WTC11 (cell line): ENCODE measurements around the gene SH3BP5. TPM values are rescaled to one million over a fixed set of nuclear protein-coding genes. Genes with fewer than 3 reads are reported as not detected.

ENCODE experiments used
- ATAC-seq: fragments of 200-7000 bp; cut with Tn5 transposase; 2 replicates; pipeline ENCODE4 v1.10.0; 2021; ENCODE audit warnings: mild to moderate bottlenecking, moderate library complexity
- CTCF ChIA-PET: fragments of 300-600 bp; sonication (Branson Sonifier 250); formaldehyde crosslinking; loops from one replicate; lab custom pipeline; 2021; ENCODE audit warnings: antibody characterized with exemption; lab: Charles Lee
- POLR2A ChIA-PET: fragments of 350-600 bp; sonication (Branson Sonifier 250); formaldehyde crosslinking; loops from one replicate; lab custom pipeline; 2021; ENCODE audit warnings: antibody characterized with exemption; lab: Charles Lee
- DNase-seq: peaks from one replicate; pipeline ENCODE4 v3.0.0; 2021; ENCODE audit warnings: low spot score
- H3K27ac Mint-ChIP-seq: 2 replicates; pipeline ENCODE4 v1.8.0; 2021; ENCODE audit warnings: mixed read lengths
- H3K27me3 Mint-ChIP-seq: 2 replicates; pipeline ENCODE4 v1.8.0; 2021; ENCODE audit warnings: low read depth, mild to moderate bottlenecking, moderate library complexity, mixed read lengths
- H3K36me3 Mint-ChIP-seq: 2 replicates; pipeline ENCODE4 v1.8.0; 2021; ENCODE audit warnings: mixed read lengths
- H3K4me1 Mint-ChIP-seq: 2 replicates; pipeline ENCODE4 v1.8.0; 2022; ENCODE audit warnings: mixed read lengths
- H3K4me3 Mint-ChIP-seq: 2 replicates; pipeline ENCODE4 v1.8.0; 2021; ENCODE audit warnings: mild to moderate bottlenecking, moderate library complexity, mixed read lengths
- H3K9me3 Mint-ChIP-seq: 2 replicates; pipeline ENCODE4 v1.8.0; 2021; ENCODE audit warnings: mixed read lengths
- EMX1 ChIP-seq: fragments of 250-450 bp; sonication (Bioruptor Pico); IDR thresholded peaks from 2 replicates; pipeline ENCODE4 v1.8.0; 2021; ENCODE audit warnings: mild to moderate bottlenecking
- FOXJ3 ChIP-seq: sonication (generic); formaldehyde crosslinking; IDR thresholded peaks from 2 replicates; pipeline ENCODE4 v1.9.0; 2021; ENCODE audit warnings: missing genetic modification reagents, mild to moderate bottlenecking, borderline replicate concordance
- FOXK1 ChIP-seq: sonication (generic); formaldehyde crosslinking; IDR thresholded peaks from 2 replicates; pipeline ENCODE4 v1.8.0; 2022; ENCODE audit warnings: mild to moderate bottlenecking, moderate library complexity, missing genetic modification reagents
- GABPB1 ChIP-seq: sonication (generic); formaldehyde crosslinking; IDR thresholded peaks from 2 replicates; pipeline ENCODE4 v1.8.1; 2023; ENCODE audit warnings: mild to moderate bottlenecking, missing genetic modification reagents
- IRF2 ChIP-seq: sonication (generic); formaldehyde crosslinking; IDR thresholded peaks from 2 replicates; pipeline ENCODE4 v1.8.0; 2022; ENCODE audit warnings: low read depth, missing genetic modification reagents, borderline replicate concordance
- MXD4 ChIP-seq: fragments of 250-450 bp; sonication (Bioruptor Pico); IDR thresholded peaks from 2 replicates; pipeline ENCODE4 v1.8.0; 2021; ENCODE audit warnings: mild to moderate bottlenecking, moderate library complexity, borderline replicate concordance
- NR3C1 ChIP-seq: sonication (generic); formaldehyde crosslinking; conservative IDR thresholded peaks from 2 replicates; pipeline ENCODE4 v1.8.1; 2023; ENCODE audit warnings: low read depth, mild to moderate bottlenecking, missing genetic modification reagents
- RORB ChIP-seq: fragments of 250-450 bp; sonication (Bioruptor Pico); IDR thresholded peaks from 2 replicates; pipeline ENCODE4 v1.9.0; 2021; ENCODE audit warnings: mild to moderate bottlenecking
- SMAD4 ChIP-seq: sonication (generic); formaldehyde crosslinking; IDR thresholded peaks from 2 replicates; pipeline ENCODE4 v1.8.0; 2022; ENCODE audit warnings: mild to moderate bottlenecking, missing genetic modification reagents
- TCF7 ChIP-seq: sonication (generic); formaldehyde crosslinking; IDR thresholded peaks from 2 replicates; pipeline ENCODE4 v1.8.0; 2022; ENCODE audit warnings: mild to moderate bottlenecking, low read depth, missing genetic modification reagents, moderate library complexity
- ZNF232 ChIP-seq: sonication (generic); formaldehyde crosslinking; IDR thresholded peaks from 2 replicates; pipeline ENCODE4 v1.8.0; 2022; ENCODE audit warnings: mild to moderate bottlenecking, missing genetic modification reagents
- ZNF416 ChIP-seq: fragments of 250-450 bp; sonication (Bioruptor Pico); IDR thresholded peaks from 2 replicates; pipeline ENCODE4 v1.9.0; 2021; ENCODE audit warnings: mild to moderate bottlenecking, inconsistent platforms
- total RNA-seq: library from RNA; stranded (reverse); gene quantifications from 3 replicates; pipeline ENCODE4 v1.2.3, GENCODE V29; 2021
- TF ChIP-seq, protein P1 (sequence below): sonication (generic); formaldehyde crosslinking; IDR thresholded peaks from 2 replicates; pipeline ENCODE4 v1.8.1; 2023; ENCODE audit warnings: mild to moderate bottlenecking, moderate library complexity, missing genetic modification reagents
- TF ChIP-seq, protein P2 (sequence below): sonication (generic); formaldehyde crosslinking; IDR thresholded peaks from 2 replicates; pipeline ENCODE4 v1.8.0; 2022; ENCODE audit warnings: mild to moderate bottlenecking, missing genetic modification reagents
- TF ChIP-seq, protein P3 (sequence below): sonication (generic); formaldehyde crosslinking; IDR thresholded peaks from 2 replicates; pipeline ENCODE4 v1.8.0; 2022; ENCODE audit warnings: mild to moderate bottlenecking, missing genetic modification reagents
- TF ChIP-seq, protein P4 (sequence below): sonication (generic); formaldehyde crosslinking; IDR thresholded peaks from 2 replicates; pipeline ENCODE4 v1.8.1; 2022; ENCODE audit warnings: mild to moderate bottlenecking, missing genetic modification reagents, moderate library complexity, borderline replicate concordance
- TF ChIP-seq, protein P5 (sequence below): fragments of 200-600 bp; IDR thresholded peaks from 2 replicates; pipeline ENCODE4 v1.8.0; 2022; ENCODE audit warnings: antibody characterized with exemption
- TF ChIP-seq, protein P6 (sequence below): sonication (generic); formaldehyde crosslinking; IDR thresholded peaks from 2 replicates; pipeline ENCODE4 v1.8.1; 2022; ENCODE audit warnings: low read depth, mild to moderate bottlenecking, moderate library complexity, missing genetic modification reagents, borderline replicate concordance
- TF ChIP-seq, protein P7 (sequence below): sonication (generic); formaldehyde crosslinking; IDR thresholded peaks from 2 replicates; pipeline ENCODE4 v1.8.0; 2023; ENCODE audit warnings: mild to moderate bottlenecking, missing genetic modification reagents

SH3BP5 gene
- total RNA-seq, 1 experiment from 2014 or later = 7.2 TPM

DNA sequence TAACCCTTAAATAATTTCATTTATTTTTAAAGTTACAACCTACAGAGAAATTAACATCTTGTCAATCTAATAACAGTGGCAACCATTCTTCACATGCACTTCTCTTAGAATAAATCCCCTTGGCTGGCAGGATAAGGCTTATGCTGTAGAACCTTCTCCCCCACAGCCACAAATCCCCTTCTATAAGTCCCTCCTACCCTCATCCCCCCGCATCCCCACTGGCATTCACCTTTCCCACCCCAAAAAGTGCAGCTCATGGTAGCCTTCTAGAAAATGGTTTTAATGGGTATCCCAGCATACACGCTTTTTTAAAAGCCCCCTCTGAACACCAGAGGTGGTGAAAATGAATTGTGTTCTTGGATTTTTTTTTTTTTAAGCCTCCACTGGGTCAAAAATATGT lies 77.2 kb downstream of the SH3BP5 start:
- CTCF ChIA-PET = interaction anchor here (1.1 to 1.6 kb wide), 2 partner anchors 12 to 150 kb away, joined by 3 to 8 read pairs; no protein-coding TSS in a partner anchor

DNA sequence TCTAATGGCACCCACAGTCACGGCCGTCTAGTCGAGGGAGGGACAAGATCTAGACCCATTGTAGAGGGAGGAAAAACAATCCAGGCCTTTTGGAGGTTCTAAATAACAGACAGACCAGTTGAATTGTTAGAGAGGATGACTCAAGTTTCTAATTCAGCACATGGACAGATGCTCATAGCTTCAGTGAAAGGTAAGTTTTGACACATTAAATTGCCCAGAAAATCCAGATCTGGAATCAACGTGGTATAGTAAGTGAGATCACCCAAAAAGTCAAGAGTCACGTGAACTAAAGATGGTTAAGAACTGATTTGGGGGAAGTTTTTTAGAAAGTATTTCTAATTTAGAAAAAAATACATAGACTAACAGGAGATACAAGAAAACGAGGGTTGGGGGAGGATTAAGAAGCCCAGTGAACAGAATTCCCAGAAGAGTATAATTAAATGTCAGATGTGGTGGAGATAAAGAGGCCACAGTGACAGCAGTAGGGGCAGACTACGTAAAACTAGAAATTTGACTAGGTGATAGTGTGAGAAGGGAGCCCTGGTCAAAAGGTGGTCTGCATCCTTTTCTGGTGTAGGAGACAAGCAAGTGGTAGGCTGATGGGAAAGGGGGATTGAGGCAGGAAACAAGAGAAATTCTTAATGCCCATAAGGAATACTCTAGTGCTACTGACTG lies 79.2 kb downstream of the SH3BP5 start:
- H3K27ac Mint-ChIP-seq = no peak overlapping the region
- ChIA-PET POLR2A (no interaction called here), CTCF (no interaction called here)
- H3K4me3 Mint-ChIP-seq = no peak overlapping the region
- H3K27me3 Mint-ChIP-seq = no peaks in the 10 kb centered on the region
- H3K9me3 Mint-ChIP-seq = no peaks in the 10 kb centered on the region
- no peak for ATAC-seq
- DNase-seq = no peak
- H3K4me1 Mint-ChIP-seq = no peaks in the 10 kb centered on the region
- H3K36me3 Mint-ChIP-seq = peaks cover 23% of the 10 kb centered on the region
- TF ChIP-seq, protein P1, sequence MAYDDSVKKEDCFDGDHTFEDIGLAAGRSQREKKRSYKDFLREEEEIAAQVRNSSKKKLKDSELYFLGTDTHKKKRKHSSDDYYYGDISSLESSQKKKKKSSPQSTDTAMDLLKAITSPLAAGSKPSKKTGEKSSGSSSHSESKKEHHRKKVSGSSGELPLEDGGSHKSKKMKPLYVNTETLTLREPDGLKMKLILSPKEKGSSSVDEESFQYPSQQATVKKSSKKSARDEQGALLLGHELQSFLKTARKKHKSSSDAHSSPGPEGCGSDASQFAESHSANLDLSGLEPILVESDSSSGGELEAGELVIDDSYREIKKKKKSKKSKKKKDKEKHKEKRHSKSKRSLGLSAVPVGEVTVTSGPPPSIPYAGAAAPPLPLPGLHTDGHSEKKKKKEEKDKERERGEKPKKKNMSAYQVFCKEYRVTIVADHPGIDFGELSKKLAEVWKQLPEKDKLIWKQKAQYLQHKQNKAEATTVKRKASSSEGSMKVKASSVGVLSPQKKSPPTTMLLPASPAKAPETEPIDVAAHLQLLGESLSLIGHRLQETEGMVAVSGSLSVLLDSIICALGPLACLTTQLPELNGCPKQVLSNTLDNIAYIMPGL = no peak
- TF ChIP-seq IRF2 (CRISPR knock-in tag) = no peak
- TF ChIP-seq, protein P2, sequence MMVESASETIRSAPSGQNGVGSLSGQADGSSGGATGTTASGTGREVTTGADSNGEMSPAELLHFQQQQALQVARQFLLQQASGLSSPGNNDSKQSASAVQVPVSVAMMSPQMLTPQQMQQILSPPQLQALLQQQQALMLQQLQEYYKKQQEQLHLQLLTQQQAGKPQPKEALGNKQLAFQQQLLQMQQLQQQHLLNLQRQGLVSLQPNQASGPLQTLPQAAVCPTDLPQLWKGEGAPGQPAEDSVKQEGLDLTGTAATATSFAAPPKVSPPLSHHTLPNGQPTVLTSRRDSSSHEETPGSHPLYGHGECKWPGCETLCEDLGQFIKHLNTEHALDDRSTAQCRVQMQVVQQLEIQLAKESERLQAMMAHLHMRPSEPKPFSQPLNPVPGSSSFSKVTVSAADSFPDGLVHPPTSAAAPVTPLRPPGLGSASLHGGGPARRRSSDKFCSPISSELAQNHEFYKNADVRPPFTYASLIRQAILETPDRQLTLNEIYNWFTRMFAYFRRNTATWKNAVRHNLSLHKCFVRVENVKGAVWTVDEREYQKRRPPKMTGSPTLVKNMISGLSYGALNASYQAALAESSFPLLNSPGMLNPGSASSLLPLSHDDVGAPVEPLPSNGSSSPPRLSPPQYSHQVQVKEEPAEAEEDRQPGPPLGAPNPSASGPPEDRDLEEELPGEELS (CRISPR knock-in tag) = no peak
- TF ChIP-seq, protein P3, sequence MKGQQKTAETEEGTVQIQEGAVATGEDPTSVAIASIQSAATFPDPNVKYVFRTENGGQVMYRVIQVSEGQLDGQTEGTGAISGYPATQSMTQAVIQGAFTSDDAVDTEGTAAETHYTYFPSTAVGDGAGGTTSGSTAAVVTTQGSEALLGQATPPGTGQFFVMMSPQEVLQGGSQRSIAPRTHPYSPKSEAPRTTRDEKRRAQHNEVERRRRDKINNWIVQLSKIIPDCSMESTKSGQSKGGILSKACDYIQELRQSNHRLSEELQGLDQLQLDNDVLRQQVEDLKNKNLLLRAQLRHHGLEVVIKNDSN (CRISPR knock-in tag) = no peak
- TF ChIP-seq FOXK1 (CRISPR knock-in tag) = no peak
- TF ChIP-seq, protein P4, sequence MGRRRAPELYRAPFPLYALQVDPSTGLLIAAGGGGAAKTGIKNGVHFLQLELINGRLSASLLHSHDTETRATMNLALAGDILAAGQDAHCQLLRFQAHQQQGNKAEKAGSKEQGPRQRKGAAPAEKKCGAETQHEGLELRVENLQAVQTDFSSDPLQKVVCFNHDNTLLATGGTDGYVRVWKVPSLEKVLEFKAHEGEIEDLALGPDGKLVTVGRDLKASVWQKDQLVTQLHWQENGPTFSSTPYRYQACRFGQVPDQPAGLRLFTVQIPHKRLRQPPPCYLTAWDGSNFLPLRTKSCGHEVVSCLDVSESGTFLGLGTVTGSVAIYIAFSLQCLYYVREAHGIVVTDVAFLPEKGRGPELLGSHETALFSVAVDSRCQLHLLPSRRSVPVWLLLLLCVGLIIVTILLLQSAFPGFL (CRISPR knock-in tag) = no peak
- TF ChIP-seq GABPB1 (CRISPR knock-in tag) = no peak
- no peak for TF ChIP-seq ZNF232 (CRISPR knock-in tag)

More for the DNA sequence above, 77.2 kb downstream of the SH3BP5 start:
- H3K4me3 Mint-ChIP-seq = no peak overlapping the region
- no peaks in the 10 kb centered on the region for H3K27me3 Mint-ChIP-seq
- TF ChIP-seq FOXJ3 (no peak), SMAD4 (CRISPR knock-in tag) (no peak), TCF7 (CRISPR knock-in tag) (no peak), MXD4 (CRISPR knock-in tag) (no peak), NR3C1 (CRISPR knock-in tag) (no peak), ZNF416 (CRISPR knock-in tag) (no peak), RORB (CRISPR knock-in tag) (no peak), EMX1 (CRISPR knock-in tag) (no peak)
- TF ChIP-seq, protein P5, sequence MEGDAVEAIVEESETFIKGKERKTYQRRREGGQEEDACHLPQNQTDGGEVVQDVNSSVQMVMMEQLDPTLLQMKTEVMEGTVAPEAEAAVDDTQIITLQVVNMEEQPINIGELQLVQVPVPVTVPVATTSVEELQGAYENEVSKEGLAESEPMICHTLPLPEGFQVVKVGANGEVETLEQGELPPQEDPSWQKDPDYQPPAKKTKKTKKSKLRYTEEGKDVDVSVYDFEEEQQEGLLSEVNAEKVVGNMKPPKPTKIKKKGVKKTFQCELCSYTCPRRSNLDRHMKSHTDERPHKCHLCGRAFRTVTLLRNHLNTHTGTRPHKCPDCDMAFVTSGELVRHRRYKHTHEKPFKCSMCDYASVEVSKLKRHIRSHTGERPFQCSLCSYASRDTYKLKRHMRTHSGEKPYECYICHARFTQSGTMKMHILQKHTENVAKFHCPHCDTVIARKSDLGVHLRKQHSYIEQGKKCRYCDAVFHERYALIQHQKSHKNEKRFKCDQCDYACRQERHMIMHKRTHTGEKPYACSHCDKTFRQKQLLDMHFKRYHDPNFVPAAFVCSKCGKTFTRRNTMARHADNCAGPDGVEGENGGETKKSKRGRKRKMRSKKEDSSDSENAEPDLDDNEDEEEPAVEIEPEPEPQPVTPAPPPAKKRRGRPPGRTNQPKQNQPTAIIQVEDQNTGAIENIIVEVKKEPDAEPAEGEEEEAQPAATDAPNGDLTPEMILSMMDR = no peak
- TF ChIP-seq, protein P6, sequence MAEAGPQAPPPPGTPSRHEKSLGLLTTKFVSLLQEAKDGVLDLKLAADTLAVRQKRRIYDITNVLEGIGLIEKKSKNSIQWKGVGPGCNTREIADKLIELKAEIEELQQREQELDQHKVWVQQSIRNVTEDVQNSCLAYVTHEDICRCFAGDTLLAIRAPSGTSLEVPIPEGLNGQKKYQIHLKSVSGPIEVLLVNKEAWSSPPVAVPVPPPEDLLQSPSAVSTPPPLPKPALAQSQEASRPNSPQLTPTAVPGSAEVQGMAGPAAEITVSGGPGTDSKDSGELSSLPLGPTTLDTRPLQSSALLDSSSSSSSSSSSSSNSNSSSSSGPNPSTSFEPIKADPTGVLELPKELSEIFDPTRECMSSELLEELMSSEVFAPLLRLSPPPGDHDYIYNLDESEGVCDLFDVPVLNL (CRISPR knock-in tag) = no peak
- TF ChIP-seq, protein P7, sequence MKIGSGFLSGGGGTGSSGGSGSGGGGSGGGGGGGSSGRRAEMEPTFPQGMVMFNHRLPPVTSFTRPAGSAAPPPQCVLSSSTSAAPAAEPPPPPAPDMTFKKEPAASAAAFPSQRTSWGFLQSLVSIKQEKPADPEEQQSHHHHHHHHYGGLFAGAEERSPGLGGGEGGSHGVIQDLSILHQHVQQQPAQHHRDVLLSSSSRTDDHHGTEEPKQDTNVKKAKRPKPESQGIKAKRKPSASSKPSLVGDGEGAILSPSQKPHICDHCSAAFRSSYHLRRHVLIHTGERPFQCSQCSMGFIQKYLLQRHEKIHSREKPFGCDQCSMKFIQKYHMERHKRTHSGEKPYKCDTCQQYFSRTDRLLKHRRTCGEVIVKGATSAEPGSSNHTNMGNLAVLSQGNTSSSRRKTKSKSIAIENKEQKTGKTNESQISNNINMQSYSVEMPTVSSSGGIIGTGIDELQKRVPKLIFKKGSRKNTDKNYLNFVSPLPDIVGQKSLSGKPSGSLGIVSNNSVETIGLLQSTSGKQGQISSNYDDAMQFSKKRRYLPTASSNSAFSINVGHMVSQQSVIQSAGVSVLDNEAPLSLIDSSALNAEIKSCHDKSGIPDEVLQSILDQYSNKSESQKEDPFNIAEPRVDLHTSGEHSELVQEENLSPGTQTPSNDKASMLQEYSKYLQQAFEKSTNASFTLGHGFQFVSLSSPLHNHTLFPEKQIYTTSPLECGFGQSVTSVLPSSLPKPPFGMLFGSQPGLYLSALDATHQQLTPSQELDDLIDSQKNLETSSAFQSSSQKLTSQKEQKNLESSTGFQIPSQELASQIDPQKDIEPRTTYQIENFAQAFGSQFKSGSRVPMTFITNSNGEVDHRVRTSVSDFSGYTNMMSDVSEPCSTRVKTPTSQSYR = no peak
- TF ChIP-seq, all 79 proteins: peak for 0
- no peak overlapping the region for H3K27ac Mint-ChIP-seq
- DNase-seq (no peak), ATAC-seq (no peak)
- POLR2A ChIA-PET = no interaction called here
- H3K9me3 Mint-ChIP-seq = no peaks in the 10 kb centered on the region
- H3K4me1 Mint-ChIP-seq = no peaks in the 10 kb centered on the region
- peaks cover 24% of the 10 kb centered on the region for H3K36me3 Mint-ChIP-seq
